Central memory CD4-positive, alpha-beta T cell (primary cell): ENCODE measurements around the gene EPHB4.

ENCODE experiments used
- DNase-seq: peaks from one replicate; pipeline ENCODE4 v3.0.0; 2022

EPHB4 gene

DNA sequence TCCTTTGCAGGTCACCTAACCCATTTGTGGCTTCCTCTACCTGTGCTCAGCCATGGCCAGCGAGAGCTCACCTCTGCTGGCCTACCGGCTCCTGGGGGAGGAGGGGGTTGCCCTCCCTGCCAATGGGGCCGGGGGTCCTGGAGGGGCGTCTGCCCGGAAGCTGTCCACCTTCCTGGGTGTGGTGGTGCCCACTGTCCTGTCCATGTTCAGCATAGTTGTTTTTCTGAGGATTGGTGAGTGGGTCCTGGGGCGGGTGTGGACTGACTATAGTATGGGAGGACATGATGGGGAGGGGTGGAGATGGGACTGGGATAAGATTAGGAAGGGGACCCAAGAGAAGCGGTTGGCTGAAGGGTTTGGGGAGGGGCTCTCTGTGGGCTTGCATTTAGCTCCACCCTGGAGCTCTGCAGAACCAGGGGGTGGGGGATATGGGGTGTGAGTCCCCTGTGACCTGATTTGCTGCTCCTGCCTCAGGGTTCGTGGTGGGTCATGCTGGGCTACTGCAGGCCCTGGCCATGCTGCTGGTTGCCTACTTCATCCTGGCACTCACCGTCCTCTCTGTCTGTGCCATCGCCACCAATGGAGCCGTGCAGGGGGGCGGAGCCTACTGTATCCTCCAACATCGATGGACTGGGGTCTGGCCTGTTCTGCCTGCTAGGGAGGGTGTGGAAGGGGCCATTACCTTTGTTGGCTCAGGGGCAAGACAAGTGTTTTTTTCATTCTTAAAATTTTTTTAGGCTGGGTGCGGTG is 27.0 kb upstream of the EPHB4 start:
- DNase-seq: no peak

GRCh38 chr7:100852048-100852872 is 24.9 kb upstream of the EPHB4 start, which contains the start of gene SLC12A9:
SLC12A9 (plus strand) TSS chr7:100852713; CDS start chr7:100854198, 1,485 bp downstream.
- peak; percentile 85 for DNase-seq

DNA sequence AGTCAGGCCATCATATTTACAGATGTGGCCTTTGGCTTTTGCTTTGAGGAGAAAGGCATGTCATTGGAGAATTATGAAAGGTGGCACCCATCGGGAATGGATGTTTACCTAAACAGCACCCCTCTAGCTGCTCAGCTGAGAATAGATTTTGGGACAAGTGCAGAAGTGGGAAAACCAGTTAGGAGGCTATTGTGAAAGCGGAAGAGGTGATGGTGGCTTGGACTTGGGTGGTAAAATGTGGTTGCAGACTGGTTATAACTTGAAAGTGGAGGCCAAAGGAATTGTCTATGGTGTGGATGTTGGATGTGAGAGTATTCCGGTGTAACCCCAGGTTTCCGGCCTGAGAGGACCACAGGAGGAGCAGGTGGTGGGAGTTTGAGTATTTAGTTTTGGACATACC is 20.0 kb upstream of the EPHB4 start:
- no peak for DNase-seq

- no peak for DNase-seq
These were observed 13.3 kb upstream of the EPHB4 start for GRCh38 chr7:100840470-100841100.

DNA sequence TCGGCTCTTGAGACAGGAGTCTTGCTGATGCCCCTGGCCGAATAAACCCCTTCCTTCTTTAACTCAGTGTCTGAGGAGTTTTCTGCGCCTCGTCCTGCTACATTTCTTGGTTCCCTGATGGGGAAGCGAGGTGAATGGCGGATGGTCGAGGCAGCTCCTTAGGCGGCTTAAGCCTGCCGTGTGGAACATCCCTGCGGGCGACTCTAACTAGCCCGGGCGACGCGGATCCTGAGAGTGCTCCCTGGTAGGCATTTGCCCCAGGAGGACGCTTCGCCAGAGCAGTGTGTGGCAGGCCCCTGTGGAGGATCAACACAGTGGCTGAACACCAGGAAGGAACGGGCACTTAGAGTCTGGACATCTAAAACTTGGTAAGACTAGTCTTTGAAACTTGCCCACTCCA is 12.0 kb upstream of the EPHB4 start:
- DNase-seq: no peak

DNA sequence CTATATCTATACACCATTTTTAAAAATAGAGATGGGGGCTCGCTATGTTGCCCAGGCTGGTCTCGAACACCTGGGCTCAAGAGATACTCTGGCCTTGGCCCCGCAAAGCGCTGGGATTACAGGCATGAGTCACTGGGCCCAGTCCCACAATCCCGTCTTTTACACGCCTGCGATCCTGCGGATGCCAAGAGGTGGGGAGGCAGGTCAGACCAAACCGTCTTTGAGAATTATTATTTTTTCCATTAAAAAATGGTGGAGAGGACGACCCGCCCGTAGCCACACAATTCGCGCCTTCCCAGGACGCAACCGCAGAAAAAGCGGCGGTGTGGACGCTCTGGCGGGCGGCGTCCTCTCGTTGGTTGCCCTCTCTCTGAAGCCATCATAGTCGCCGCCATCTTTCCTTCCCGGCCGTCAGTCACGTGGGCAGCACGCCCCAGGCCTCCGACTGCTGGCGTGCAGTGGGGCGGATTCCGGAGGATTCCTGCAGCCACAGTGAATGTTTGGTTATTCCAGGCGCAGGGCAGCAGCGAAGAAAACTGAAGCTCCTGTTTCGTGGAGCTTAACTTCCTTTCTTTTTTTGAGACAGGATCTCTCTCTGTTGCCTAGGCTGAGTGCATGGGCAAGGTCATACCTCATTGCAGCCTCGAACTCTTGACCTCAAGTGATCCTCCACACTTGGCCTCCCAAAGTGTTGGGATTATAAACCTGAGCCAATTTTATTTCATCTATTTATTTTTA is 9.9 kb upstream of the EPHB4 start:
- DNase-seq: peak; percentile 58

DNA sequence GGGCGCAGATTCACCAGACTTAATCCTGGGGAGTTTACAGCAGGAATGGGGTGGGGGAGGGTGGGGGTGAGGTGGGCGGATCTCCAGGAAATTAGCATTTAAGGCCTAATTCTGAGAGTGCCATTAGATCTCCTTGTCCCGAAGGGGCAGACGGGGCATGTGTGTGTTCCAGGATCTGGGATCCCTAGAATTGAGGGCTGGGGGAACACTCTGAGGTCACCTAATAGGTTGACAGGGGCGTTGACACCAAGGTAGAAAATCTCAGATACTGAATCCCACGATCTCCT is 9.4 kb upstream of the EPHB4 start:
- DNase-seq: no peak

- DNase-seq: no peak
These were observed 8.8 kb upstream of the EPHB4 start for GRCh38 chr7:100835903-100836811.

DNA sequence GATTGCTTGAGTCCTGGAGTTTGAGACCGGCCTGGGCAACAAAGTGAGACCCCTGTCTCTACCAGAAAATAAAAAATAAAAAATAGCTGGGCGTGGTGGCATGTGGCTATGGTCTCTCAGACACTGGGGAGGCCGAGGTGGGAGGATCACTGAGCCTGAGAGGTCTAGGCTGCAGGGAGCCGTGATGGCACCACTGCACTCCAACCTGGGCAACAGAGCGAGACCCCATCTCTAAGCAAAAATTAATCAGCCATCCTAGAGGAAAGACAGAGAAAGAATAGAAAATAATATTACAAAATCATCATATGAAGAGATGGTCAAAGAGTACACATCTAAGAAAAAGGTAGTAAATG is 4.9 kb upstream of the EPHB4 start:
- no peak for DNase-seq

DNA sequence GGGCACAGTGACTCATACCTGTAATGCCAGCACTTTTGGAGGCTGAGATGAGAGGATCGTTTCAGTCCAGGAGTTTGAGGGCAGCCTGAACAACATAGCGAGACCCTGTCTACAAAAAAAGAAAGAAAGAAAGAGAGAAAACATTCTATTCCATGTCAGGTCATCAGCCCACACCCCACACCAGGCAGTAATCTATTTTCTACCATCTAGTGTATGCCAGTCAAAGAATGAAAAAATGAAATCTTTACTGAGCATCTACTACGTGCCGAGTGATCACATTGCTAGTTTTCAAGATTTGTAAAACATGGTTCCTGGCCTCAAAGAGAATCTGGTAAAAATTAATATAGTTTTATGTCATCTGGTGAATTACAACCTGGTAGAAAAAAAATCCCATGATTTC is 3.1 kb upstream of the EPHB4 start:
- DNase-seq: no peak

GRCh38 chr7:100829150-100829716 is 1.9 kb upstream of the EPHB4 start:
- no peak for DNase-seq

DNA sequence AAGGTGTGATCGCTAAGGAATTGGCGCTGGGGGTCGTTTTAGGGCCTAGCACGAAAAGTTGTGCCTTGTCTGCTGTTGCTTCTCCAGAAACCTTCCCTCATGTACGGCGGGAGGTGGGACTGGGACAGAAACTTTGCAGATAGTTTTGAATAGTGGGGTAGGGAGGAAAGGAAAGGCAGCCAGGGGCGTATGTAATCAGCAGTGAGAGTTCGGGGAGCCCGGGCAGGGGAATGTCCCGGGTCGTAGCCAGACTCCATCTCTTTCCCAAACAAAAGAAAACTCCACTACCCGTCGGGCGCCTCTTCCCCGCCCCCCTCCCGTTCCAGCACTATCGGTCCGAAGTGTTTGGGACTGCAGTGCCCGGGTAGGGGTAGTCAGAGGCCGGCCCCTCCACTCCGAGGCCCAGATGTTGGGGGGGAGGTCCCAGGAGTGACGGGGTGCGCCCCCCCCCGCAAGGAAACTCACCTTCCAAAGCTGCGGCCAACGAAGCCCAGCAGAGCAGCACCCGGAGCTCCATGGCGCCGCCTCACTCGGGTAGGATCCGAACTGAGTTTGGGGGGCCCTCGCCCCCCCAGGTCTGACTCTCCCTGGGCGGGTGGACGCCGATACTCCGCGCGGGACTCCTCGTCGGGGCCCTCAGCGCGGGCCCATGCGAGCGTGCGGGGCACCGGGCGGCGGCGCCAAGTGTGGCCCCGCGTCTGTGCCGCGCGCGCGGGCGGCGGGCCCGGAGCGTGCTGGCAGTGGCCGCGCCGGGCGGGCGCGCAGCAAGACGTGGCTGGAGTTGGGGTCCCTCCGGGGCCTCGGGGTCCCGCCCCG is 601 bp downstream of the EPHB4 start:
- no peak for DNase-seq

GRCh38 chr7:100825751-100826513 is 1.4 kb downstream of the EPHB4 start:
- no peak for DNase-seq

DNA sequence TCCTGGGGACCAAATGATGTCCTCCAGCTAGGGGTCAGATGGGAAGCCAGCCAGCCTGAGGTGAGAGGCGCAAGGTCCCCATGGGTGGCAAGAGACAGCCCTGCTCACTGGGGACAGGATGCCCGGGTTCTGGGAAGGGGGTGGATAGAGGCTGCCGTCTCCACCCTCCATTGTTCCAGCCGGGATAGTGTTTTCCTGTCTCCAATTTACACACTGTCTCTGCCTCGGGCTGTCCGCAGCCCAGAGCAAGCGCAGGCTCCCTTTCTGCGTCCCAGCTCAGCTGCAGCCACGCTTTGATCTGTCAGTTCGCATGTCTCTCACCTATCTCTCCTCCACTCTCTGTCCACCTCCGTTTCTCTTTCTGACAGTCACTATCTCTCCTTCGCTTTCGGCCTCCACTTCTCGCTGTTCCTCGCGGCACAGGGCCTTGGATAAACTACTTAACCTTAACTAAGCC is 2.1 kb downstream of the EPHB4 start:
- no peak for DNase-seq

DNA sequence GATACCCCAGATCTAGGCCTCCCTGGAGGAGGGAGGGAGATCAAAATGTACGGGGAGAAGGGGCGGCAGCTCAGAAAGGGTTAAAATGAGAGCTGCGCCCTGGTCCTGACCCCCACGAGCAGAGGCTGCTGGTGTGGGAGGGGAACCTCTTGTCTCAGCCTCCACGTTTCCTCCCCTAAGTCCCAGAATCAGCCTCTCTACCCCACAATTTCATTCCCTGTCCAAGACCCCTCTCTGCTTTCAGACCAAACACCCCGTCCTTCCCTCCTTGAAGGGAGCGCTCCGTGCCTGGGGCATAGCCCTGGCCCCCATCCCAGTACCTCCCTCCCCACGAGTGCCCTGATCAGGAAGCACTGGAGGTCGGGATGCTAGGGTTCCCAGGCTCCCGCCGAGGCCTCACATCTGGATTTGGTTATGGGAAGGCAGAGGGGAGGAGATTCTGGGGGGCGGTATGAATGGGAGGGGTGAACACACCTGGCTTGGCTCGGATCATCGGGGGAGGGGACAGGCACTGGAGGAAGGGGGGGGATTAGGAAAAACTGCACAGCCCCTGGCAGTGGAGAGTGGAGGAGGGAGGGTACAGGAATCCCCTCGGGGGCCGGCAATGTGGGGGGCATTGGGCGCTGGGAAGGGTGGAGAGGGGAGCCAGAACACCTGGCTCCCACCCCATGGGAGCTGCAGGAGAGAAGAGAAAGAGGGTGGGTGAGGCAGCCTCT is 2.7 kb downstream of the EPHB4 start:
- no peak for DNase-seq

- no peak for DNase-seq
These were observed 3.8 kb downstream of the EPHB4 start for GRCh38 chr7:100823534-100823933.

DNA sequence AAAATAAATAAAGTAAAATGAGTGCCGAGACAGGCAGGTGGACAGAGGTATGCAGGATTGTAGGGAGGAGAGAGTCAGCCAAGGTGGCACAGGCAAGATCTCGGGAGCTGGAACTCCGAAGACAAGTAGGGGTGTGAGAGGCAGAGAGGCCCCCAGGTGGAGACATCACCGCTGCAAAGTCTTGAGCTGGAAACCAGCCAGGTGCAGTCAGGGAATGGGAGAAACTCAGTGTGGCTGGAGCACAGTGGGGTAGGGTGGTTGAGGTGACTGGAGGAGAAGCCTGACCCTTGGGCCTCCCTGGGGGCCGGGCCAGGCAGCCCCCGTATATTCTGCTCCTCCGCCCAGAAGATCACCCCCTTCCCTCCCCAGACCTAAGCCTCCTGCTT is 4.2 kb downstream of the EPHB4 start:
- DNase-seq: no peak

- DNase-seq: no peak
These were observed 4.8 kb downstream of the EPHB4 start for GRCh38 chr7:100822236-100823139.
